Activated CD4-positive, alpha-beta memory T cell treated with anti-CD3 and anti-CD28 coated beads for 36 hours (primary cell): ENCODE measurements around the gene SGCD. TPM values are rescaled to one million over a fixed set of nuclear protein-coding genes. Genes with fewer than 3 reads are reported as not detected.

Source experiments
- CTCF ChIA-PET: fragments of 350-600 bp; sonication (Branson Sonifier 250); formaldehyde crosslinking; loops from one replicate; lab custom pipeline; 2021; ENCODE audit warnings: antibody characterized with exemption, inconsistent platforms; lab: Charles Lee
- POLR2A ChIA-PET: fragments of 350-600 bp; sonication (Branson Sonifier 250); formaldehyde crosslinking; loops from one replicate; lab custom pipeline; 2021; ENCODE audit warnings: antibody characterized with exemption; lab: Charles Lee
- DNase-seq: peaks from one replicate; pipeline ENCODE4 v3.0.0-alpha.2; 2020
- H3K27ac Mint-ChIP-seq: one replicate; pipeline ENCODE4 v1.8.0; 2021; ENCODE audit warnings: mixed read lengths
- H3K27me3 Mint-ChIP-seq: one replicate; pipeline ENCODE4 v1.8.0; 2021; ENCODE audit warnings: mixed read lengths
- H3K36me3 Mint-ChIP-seq: one replicate; pipeline ENCODE4 v1.8.0; 2021; ENCODE audit warnings: mixed read lengths
- H3K4me1 Mint-ChIP-seq: one replicate; pipeline ENCODE4 v1.8.0; 2021; ENCODE audit warnings: low read depth, mixed read lengths
- H3K4me3 Mint-ChIP-seq: one replicate; pipeline ENCODE4 v1.8.0; 2021; ENCODE audit warnings: mild to moderate bottlenecking, mixed read lengths
- H3K9me3 Mint-ChIP-seq: one replicate; pipeline ENCODE4 v1.8.0; 2021; ENCODE audit warnings: mixed read lengths
- intact Hi-C: fragments of 100-400 bp; cut with micrococcal nuclease; formaldehyde crosslinking; loops from one replicate; pipeline ENCODE4 v1.15.1; 2023
- total RNA-seq, 2 experiments: library from RNA; stranded (reverse); gene quantifications; one replicate each; pipeline ENCODE4 v1.2.3, GENCODE V29; 2021

Gene SGCD
- total RNA-seq, 2 experiments from 2014 or later, result not detected

GRCh38 chr5:156411185-156411613, 84.2 kb downstream of the SGCD start:
- no peaks in the 10 kb centered on the region for H3K9me3 Mint-ChIP-seq
- POLR2A ChIA-PET, result no interaction called here
- peaks cover 13% of the 10 kb centered on the region for H3K27me3 Mint-ChIP-seq
- H3K4me1 Mint-ChIP-seq, result no peaks in the 10 kb centered on the region
- H3K4me3 Mint-ChIP-seq, result no peak overlapping the region
- CTCF ChIA-PET, result no interaction called here
- intact Hi-C loops, result no loop called here
- H3K27ac Mint-ChIP-seq, result no peak overlapping the region
- H3K36me3 Mint-ChIP-seq, result no peaks in the 10 kb centered on the region
- no peak for DNase-seq

GRCh38 chr5:156411957-156412356, 85.0 kb downstream of the SGCD start:
- intact Hi-C loops, result no loop called here
- no peak overlapping the region for H3K27ac Mint-ChIP-seq
- POLR2A ChIA-PET, result no interaction called here
- H3K36me3 Mint-ChIP-seq, result no peaks in the 10 kb centered on the region
- H3K27me3 Mint-ChIP-seq, result peaks cover 13% of the 10 kb centered on the region
- CTCF ChIA-PET, result no interaction called here
- H3K9me3 Mint-ChIP-seq, result no peaks in the 10 kb centered on the region
- no peak overlapping the region for H3K4me3 Mint-ChIP-seq
- H3K4me1 Mint-ChIP-seq, result no peaks in the 10 kb centered on the region
- no peak for DNase-seq

GRCh38 chr5:156414391-156414790, 87.4 kb downstream of the SGCD start:
- POLR2A ChIA-PET, result no interaction called here
- H3K36me3 Mint-ChIP-seq, result no peaks in the 10 kb centered on the region
- H3K27ac Mint-ChIP-seq, result no peak overlapping the region
- intact Hi-C loops, result no loop called here
- peaks cover 15% of the 10 kb centered on the region for H3K27me3 Mint-ChIP-seq
- no peaks in the 10 kb centered on the region for H3K4me1 Mint-ChIP-seq
- DNase-seq, result no peak
- H3K9me3 Mint-ChIP-seq, result no peaks in the 10 kb centered on the region
- CTCF ChIA-PET, result no interaction called here
- H3K4me3 Mint-ChIP-seq, result no peak overlapping the region

- Mint-ChIP-seq H3K4me3 (no peak overlapping the region), H3K27me3 (peaks cover 10% of the 10 kb centered on the region), H3K36me3 (no peaks in the 10 kb centered on the region), H3K9me3 (no peaks in the 10 kb centered on the region), H3K27ac (no peak overlapping the region), H3K4me1 (no peaks in the 10 kb centered on the region)
- DNase-seq, result no peak
- ChIA-PET CTCF (no interaction called here), POLR2A (no interaction called here)
- intact Hi-C loops, result no loop called here
Measured at GRCh38 chr5:156419661-156420060, 92.7 kb downstream of the SGCD start.

GRCh38 chr5:156420665-156421064, 93.7 kb downstream of the SGCD start:
- no peaks in the 10 kb centered on the region for H3K9me3 Mint-ChIP-seq
- H3K27me3 Mint-ChIP-seq, result peaks cover 6% of the 10 kb centered on the region
- ChIA-PET POLR2A (no interaction called here), CTCF (no interaction called here)
- H3K36me3 Mint-ChIP-seq, result no peaks in the 10 kb centered on the region
- H3K4me3 Mint-ChIP-seq, result no peak overlapping the region
- intact Hi-C loops, result no loop called here
- no peaks in the 10 kb centered on the region for H3K4me1 Mint-ChIP-seq
- H3K27ac Mint-ChIP-seq, result no peak overlapping the region
- DNase-seq, result no peak

- intact Hi-C loops, result loop anchor here (2.0 kb wide), 1 partner anchor 19 kb away; no protein-coding TSS in a partner anchor
- Mint-ChIP-seq H3K27me3 (peaks cover 3% of the 10 kb centered on the region), H3K9me3 (no peaks in the 10 kb centered on the region), H3K27ac (no peak overlapping the region), H3K36me3 (no peaks in the 10 kb centered on the region), H3K4me1 (no peaks in the 10 kb centered on the region), H3K4me3 (no peak overlapping the region)
- CTCF ChIA-PET, result no interaction called here
- POLR2A ChIA-PET, result interaction anchor here (1.0 kb wide), 1 partner anchor 12 kb away, joined by 3 read pairs; no protein-coding TSS in a partner anchor
- DNase-seq, result no peak
Measured at GRCh38 chr5:156421798-156422197, 94.8 kb downstream of the SGCD start.

- ChIA-PET POLR2A (no interaction called here), CTCF (no interaction called here)
- Mint-ChIP-seq H3K4me1 (no peaks in the 10 kb centered on the region), H3K27ac (no peak overlapping the region), H3K9me3 (no peaks in the 10 kb centered on the region), H3K27me3 (peaks cover 2% of the 10 kb centered on the region), H3K4me3 (no peak overlapping the region), H3K36me3 (no peaks in the 10 kb centered on the region)
- no peak for DNase-seq
- intact Hi-C loops, result loop anchor here (2.0 kb wide), 1 partner anchor 21 kb away; no protein-coding TSS in a partner anchor
Measured at GRCh38 chr5:156423597-156423996, 96.6 kb downstream of the SGCD start.

- Mint-ChIP-seq H3K27ac (no peak overlapping the region), H3K36me3 (no peaks in the 10 kb centered on the region), H3K9me3 (no peaks in the 10 kb centered on the region), H3K4me3 (no peak overlapping the region), H3K4me1 (no peaks in the 10 kb centered on the region), H3K27me3 (peaks cover 13% of the 10 kb centered on the region)
- CTCF ChIA-PET, result no interaction called here
- intact Hi-C loops, result no loop called here
- DNase-seq, result no peak
- POLR2A ChIA-PET, result no interaction called here
Measured at GRCh38 chr5:156427315-156427714, 100.4 kb downstream of the SGCD start.

- CTCF ChIA-PET, result no interaction called here
- no peak overlapping the region for H3K27ac Mint-ChIP-seq
- POLR2A ChIA-PET, result no interaction called here
- intact Hi-C loops, result no loop called here
- H3K4me1 Mint-ChIP-seq, result no peaks in the 10 kb centered on the region
- DNase-seq, result no peak
- no peaks in the 10 kb centered on the region for H3K9me3 Mint-ChIP-seq
- no peak overlapping the region for H3K4me3 Mint-ChIP-seq
- H3K27me3 Mint-ChIP-seq, result peaks cover 13% of the 10 kb centered on the region
- no peaks in the 10 kb centered on the region for H3K36me3 Mint-ChIP-seq
Measured at GRCh38 chr5:156431956-156432829, 105.2 kb downstream of the SGCD start.

- H3K9me3 Mint-ChIP-seq, result no peaks in the 10 kb centered on the region
- no peak overlapping the region for H3K4me3 Mint-ChIP-seq
- POLR2A ChIA-PET, result no interaction called here
- CTCF ChIA-PET, result no interaction called here
- intact Hi-C loops, result no loop called here
- no peaks in the 10 kb centered on the region for H3K36me3 Mint-ChIP-seq
- H3K27ac Mint-ChIP-seq, result no peak overlapping the region
- no peaks in the 10 kb centered on the region for H3K4me1 Mint-ChIP-seq
- no peak for DNase-seq
- H3K27me3 Mint-ChIP-seq, result peaks cover 13% of the 10 kb centered on the region
Measured at GRCh38 chr5:156432830-156433105, 105.8 kb downstream of the SGCD start.

- peaks cover 13% of the 10 kb centered on the region for H3K27me3 Mint-ChIP-seq
Measured at GRCh38 chr5:156434471-156434870, 107.5 kb downstream of the SGCD start.

GRCh38 chr5:156435101-156435500, 108.1 kb downstream of the SGCD start:
- Mint-ChIP-seq H3K27ac (no peak overlapping the region), H3K9me3 (no peaks in the 10 kb centered on the region), H3K4me3 (no peak overlapping the region), H3K27me3 (peaks cover 12% of the 10 kb centered on the region), H3K36me3 (no peaks in the 10 kb centered on the region), H3K4me1 (no peaks in the 10 kb centered on the region)
- ChIA-PET CTCF (no interaction called here), POLR2A (interaction anchor here (0.6 kb wide), 1 partner anchor 22 kb away, joined by 3 read pairs; no protein-coding TSS in a partner anchor)
- no peak for DNase-seq
- intact Hi-C loops, result no loop called here

More at GRCh38 chr5:156434471-156434870, 107.5 kb downstream of the SGCD start:
- Mint-ChIP-seq H3K4me3 (no peak overlapping the region), H3K9me3 (no peaks in the 10 kb centered on the region), H3K4me1 (no peaks in the 10 kb centered on the region), H3K36me3 (no peaks in the 10 kb centered on the region), H3K27ac (no peak overlapping the region)
- DNase-seq, result no peak
- intact Hi-C loops, result no loop called here
- ChIA-PET POLR2A (no interaction called here), CTCF (no interaction called here)

- Mint-ChIP-seq H3K36me3 (no peaks in the 10 kb centered on the region), H3K27ac (no peak overlapping the region), H3K4me1 (no peaks in the 10 kb centered on the region), H3K4me3 (no peak overlapping the region), H3K27me3 (peaks cover 2% of the 10 kb centered on the region), H3K9me3 (no peaks in the 10 kb centered on the region)
- CTCF ChIA-PET, result no interaction called here
- no peak for DNase-seq
- intact Hi-C loops, result no loop called here
- POLR2A ChIA-PET, result no interaction called here
Measured at GRCh38 chr5:156438076-156438475, 111.1 kb downstream of the SGCD start.
